PC-9 (cell line): Measurements from ENCODE around the gene TPCN2.

Source experiments
- EZH2 ChIP-seq: fragments of 200-600 bp; sonication (generic); IDR thresholded peaks from 2 replicates; pipeline ENCODE4 v1.8.0; 2017; ENCODE audit warnings: antibody characterized with exemption, low read depth
- TF ChIP-seq, protein P1 (sequence below): fragments of 200-600 bp; sonication (generic); conservative IDR thresholded peaks from 2 replicates; pipeline ENCODE4 v1.6.1; 2017; ENCODE audit warnings: mixed run types, antibody characterized with exemption, mild to moderate bottlenecking, moderate library complexity

DNA sequence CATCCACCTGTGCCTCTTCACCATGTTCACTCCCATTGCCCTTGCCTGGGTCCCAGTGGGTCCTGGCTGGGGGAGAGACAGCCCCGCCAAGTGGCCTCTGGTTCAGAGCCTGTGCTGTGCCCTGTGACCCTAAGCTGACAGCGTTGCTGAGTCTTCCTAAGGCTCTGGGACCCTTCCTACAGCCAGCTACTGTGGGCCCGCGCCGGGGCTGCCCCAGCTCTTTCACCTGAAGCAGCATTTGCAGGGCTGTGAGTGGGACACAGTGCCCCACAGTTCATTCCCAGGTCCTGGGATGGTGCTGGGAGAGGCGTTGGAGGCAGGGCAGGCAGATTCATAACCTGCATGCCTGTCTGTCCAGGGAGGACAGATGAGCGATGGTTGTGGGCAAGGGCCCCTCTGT, 10.7 kb downstream of the TPCN2 start:
- TF ChIP-seq, protein P1, sequence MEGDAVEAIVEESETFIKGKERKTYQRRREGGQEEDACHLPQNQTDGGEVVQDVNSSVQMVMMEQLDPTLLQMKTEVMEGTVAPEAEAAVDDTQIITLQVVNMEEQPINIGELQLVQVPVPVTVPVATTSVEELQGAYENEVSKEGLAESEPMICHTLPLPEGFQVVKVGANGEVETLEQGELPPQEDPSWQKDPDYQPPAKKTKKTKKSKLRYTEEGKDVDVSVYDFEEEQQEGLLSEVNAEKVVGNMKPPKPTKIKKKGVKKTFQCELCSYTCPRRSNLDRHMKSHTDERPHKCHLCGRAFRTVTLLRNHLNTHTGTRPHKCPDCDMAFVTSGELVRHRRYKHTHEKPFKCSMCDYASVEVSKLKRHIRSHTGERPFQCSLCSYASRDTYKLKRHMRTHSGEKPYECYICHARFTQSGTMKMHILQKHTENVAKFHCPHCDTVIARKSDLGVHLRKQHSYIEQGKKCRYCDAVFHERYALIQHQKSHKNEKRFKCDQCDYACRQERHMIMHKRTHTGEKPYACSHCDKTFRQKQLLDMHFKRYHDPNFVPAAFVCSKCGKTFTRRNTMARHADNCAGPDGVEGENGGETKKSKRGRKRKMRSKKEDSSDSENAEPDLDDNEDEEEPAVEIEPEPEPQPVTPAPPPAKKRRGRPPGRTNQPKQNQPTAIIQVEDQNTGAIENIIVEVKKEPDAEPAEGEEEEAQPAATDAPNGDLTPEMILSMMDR = no peak
- TF ChIP-seq EZH2 = no peak
